Aorta (tissue), 5 donors: ENCODE data around the gene KCND2. TPM values are rescaled to one million over a fixed set of nuclear protein-coding genes. Genes with fewer than 3 reads are reported as not detected.
"Not testable (repeated sequence)": the region's sequence is repeated elsewhere in the genome, so short reads cannot be mapped to it uniquely, and the experiment has no call there.

Experiments used
- ATAC-seq: fragments of 200-7000 bp; cut with Tn5 transposase; one replicate; pipeline ENCODE4 v1.9.1; 2022; ENCODE audit warnings: moderate library complexity; ENCODE audit not compliant: low FRiP score
- DNase-seq, 2 donors: peaks; one replicate each; pipeline ENCODE4 v3.0.0-alpha.2; 2020
- H3K27ac ChIP-seq, 2 donors: one replicate each; pipeline ENCODE4 v1.5.1; 2013; ENCODE audit warnings: low read length in 2 of 2, mild to moderate bottlenecking in 2 of 2, moderate library complexity in 2 of 2, control low read depth in 1 of 2, inconsistent platforms in 1 of 2, low read depth in 1 of 2
- H3K27me3 ChIP-seq, 2 donors: one replicate each; pipeline ENCODE4 v1.6.1; 2013; ENCODE audit warnings: control low read depth in 1 of 2, low read length in 1 of 2, mild to moderate bottlenecking in 1 of 2, moderate library complexity in 1 of 2; ENCODE audit not compliant: insufficient read depth in 2 of 2, control insufficient read depth in 1 of 2
- H3K36me3 ChIP-seq, 2 donors: one replicate each; pipeline ENCODE4 v1.6.1; 2013; ENCODE audit warnings: control low read depth in 1 of 2, low read length in 1 of 2, mild to moderate bottlenecking in 1 of 2; ENCODE audit not compliant: insufficient read depth in 2 of 2, control insufficient read depth in 1 of 2
- H3K4me1 ChIP-seq, 2 donors: one replicate each; pipeline ENCODE4 v1.6.1; 2013; ENCODE audit warnings: low read length in 2 of 2, control low read depth in 1 of 2, mild to moderate bottlenecking in 1 of 2, moderate library complexity in 1 of 2; ENCODE audit not compliant: insufficient read depth in 2 of 2, control insufficient read depth in 1 of 2
- H3K4me3 ChIP-seq, 2 donors: one replicate each; pipeline ENCODE4 v1.5.1; 2013; ENCODE audit warnings: low read length in 2 of 2, control low read depth in 1 of 2, mild to moderate bottlenecking in 1 of 2
- H3K9me3 ChIP-seq: one replicate; pipeline ENCODE4 v1.6.1; 2013; ENCODE audit warnings: mild to moderate bottlenecking, low read length; ENCODE audit not compliant: control insufficient read depth
- WGBS, 2 donors: extraction: QIAGEN DNeasy Blood & Tissue Kit; methylation state at CpG; one replicate each; pipeline ENCODE4 v1.1.7; 2013; 5-methylcytosine and 5-hydroxymethylcytosine counted together
- intact Hi-C, 2 donors: fragments of 100-400 bp; cut with DNase I; formaldehyde crosslinking; loops; one replicate each; pipeline versions ENCODE4 v1.14.2 to v1.15.0; 2022
- polyA plus RNA-seq, 2 donors: library from polyadenylated mRNA; stranded (reverse); fragments of 200-250 nt; gene quantifications; one replicate each; pipeline ENCODE4 v1.2.3, GENCODE V29; 2013
- total RNA-seq, 2 donors: library from RNA; stranded (reverse); fragmentation: NEBNext Ultra II Directional; extraction: Animal tissue kit (Norgen Biotek cat#: 25700); gene quantifications; one replicate each; pipeline ENCODE4 v1.2.1, GENCODE V29; 2021
- donor health status: healthy with polysubstance abuse.
- donor health status: Bipolar disorder and iron deficiency.
- donor health status: DM: no; HTN: no; CAD: no.
- donor health status: DM: no; HTN: no; CAD: no.
- donor health status: DM: yes; HTN: yes; CAD: no.

Gene KCND2
- total and polyA plus RNA-seq, 4 donors: 1.9 to 4.2 TPM; not detected in 2

DNA sequence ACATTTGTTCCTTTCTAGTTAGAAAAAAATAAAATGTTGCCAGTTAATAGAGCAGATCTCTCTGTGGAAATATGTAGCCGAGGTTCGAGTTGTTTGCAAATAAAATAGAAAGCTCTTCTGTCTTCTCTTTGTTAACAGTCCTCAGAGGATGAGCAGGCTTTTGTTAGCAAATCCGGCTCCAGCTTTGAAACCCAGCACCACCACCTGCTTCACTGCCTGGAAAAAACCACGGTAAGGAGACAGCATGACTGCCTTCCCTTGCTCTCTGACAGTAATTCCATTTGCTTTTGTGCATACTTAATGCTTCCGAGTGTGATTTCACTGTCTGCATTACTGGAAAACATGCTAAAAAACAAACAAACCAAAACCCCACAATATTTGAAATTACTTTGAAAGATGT lies 469.4 kb downstream of the KCND2 start:
- no peaks in the 10 kb centered on the region for H3K36me3 ChIP-seq
- no peaks in the 10 kb centered on the region for H3K9me3 ChIP-seq
- 29 to 38% methylated on average over 5 of the region's 5 CpGs for WGBS, 2 donors
- no peak for ATAC-seq
- no peaks in the 10 kb centered on the region for H3K27me3 ChIP-seq
- no peaks in the 10 kb centered on the region for H3K4me1 ChIP-seq
- no peak overlapping the region for H3K27ac ChIP-seq
- H3K4me3 ChIP-seq: no peak overlapping the region
- intact Hi-C loops: no loop called here
- no peak for DNase-seq

GRCh38 chr7:120743128-120743527 lies 470.2 kb downstream of the KCND2 start:
- intact Hi-C loops: no loop called here
- DNase-seq (no peak), ATAC-seq (no peak)
- no peak overlapping the region for H3K4me3 ChIP-seq
- WGBS, 2 donors: 77 to 79% methylated on average over 3 of the region's 3 CpGs
- H3K4me1 ChIP-seq: no peaks in the 10 kb centered on the region
- H3K9me3 ChIP-seq: no peaks in the 10 kb centered on the region
- no peaks in the 10 kb centered on the region for H3K27me3 ChIP-seq
- no peak overlapping the region for H3K27ac ChIP-seq
- no peaks in the 10 kb centered on the region for H3K36me3 ChIP-seq

DNA sequence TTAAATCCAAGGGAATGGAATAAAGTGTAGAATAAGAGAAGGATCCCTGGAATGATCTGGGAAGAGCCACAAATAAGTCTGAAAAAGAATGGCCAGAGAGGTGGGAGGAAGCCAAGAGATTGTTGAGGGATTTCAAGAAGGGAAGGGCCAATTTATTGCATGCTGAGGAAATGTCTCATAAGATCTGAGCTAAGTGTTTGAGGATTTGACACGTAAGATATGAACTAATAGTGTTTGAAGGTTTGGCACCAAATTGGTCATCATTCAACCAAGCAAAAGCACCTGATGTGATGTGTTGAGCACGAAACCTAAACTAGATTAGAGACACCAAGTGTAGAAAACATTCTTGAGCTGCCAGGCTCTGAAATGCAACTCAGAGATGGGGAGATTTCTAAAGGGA lies 487.1 kb downstream of the KCND2 start:
- WGBS, 2 donors: 68 to 71% methylated on average over 2 of the region's 2 CpGs
- no peak for DNase-seq

DNA sequence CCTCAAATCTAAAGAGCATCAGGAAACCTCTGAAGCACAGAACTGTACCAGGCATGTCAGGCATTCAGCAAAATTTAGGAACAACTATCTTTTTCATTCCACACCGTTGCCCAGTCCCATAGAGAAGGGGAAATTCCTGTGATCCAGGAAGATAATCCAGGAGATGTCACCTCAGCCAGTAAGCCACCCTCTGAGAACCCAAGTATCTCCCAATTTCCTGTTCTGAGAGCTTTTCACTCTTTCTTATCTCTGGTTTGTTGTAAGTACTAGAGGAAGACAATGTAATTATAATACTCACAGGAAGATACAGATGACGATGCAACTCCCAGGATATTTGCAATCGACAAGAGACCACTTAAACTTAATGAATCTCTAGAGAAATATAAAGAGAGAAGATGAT lies 487.9 kb downstream of the KCND2 start:
- Histone ChIP-seq H3K36me3 (no peaks in the 10 kb centered on the region), H3K4me1 (no peaks in the 10 kb centered on the region), H3K4me3 (no peak overlapping the region), H3K9me3 (no peaks in the 10 kb centered on the region), H3K27me3 (no peaks in the 10 kb centered on the region), H3K27ac (no peak overlapping the region)
- intact Hi-C loops: no loop called here
- ATAC-seq: no peak
- DNase-seq: no peak
- 81 to 82% methylated on average over 3 of the region's 3 CpGs for WGBS, 2 donors

More for the DNA sequence above, 487.1 kb downstream of the KCND2 start:
- H3K36me3 ChIP-seq: no peaks in the 10 kb centered on the region
- ATAC-seq: no peak
- intact Hi-C loops: no loop called here
- no peaks in the 10 kb centered on the region for H3K27me3 ChIP-seq
- H3K4me3 ChIP-seq: no peak overlapping the region
- no peaks in the 10 kb centered on the region for H3K4me1 ChIP-seq
- no peak overlapping the region for H3K27ac ChIP-seq
- H3K9me3 ChIP-seq: no peaks in the 10 kb centered on the region

GRCh38 chr7:120770206-120770605 lies 497.2 kb downstream of the KCND2 start:
- Histone ChIP-seq H3K9me3 (no peaks in the 10 kb centered on the region), H3K27me3 (no peaks in the 10 kb centered on the region), H3K4me3 (no peak overlapping the region), H3K4me1 (no peaks in the 10 kb centered on the region), H3K36me3 (no peaks in the 10 kb centered on the region), H3K27ac (no peak overlapping the region)
- ATAC-seq (no peak), DNase-seq (no peak)
- intact Hi-C loops: no loop called here
- 65 to 75% methylated on average over 3 of the region's 3 CpGs for WGBS, 2 donors

- ATAC-seq: no peak
- Histone ChIP-seq H3K4me1 (no peaks in the 10 kb centered on the region), H3K36me3 (no peaks in the 10 kb centered on the region), H3K27me3 (no peaks in the 10 kb centered on the region), H3K9me3 (no peaks in the 10 kb centered on the region), H3K27ac (no peak overlapping the region), H3K4me3 (no peak overlapping the region)
- intact Hi-C loops: no loop called here
- no peak for DNase-seq
- 55 to 56% methylated on average over 3 of the region's 3 CpGs for WGBS, 2 donors
Measured at GRCh38 chr7:120774481-120774880, 501.5 kb downstream of the KCND2 start.

DNA sequence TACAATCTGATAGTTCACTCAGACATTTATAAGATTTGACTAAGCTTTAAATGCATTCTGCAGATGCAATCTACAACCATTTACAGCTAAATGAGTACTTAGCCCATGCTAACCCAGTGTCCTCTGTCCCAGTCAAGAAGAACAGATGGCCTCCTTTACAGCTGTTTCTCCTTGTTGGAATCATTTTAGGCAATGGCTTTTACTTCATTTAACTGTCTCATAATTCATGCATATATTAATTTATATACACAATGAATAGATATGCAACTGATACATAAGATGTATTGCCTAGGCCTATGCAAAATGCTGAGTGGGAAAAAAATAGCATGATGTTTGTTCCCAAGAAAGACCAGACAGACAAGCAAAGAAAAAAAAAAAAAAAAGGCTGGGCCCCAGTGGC lies 502.8 kb downstream of the KCND2 start:
- no peak overlapping the region for H3K4me3 ChIP-seq
- no peaks in the 10 kb centered on the region for H3K4me1 ChIP-seq
- no peaks in the 10 kb centered on the region for H3K9me3 ChIP-seq
- H3K27me3 ChIP-seq: no peaks in the 10 kb centered on the region
- ATAC-seq (no peak), DNase-seq (no peak)
- intact Hi-C loops: no loop called here
- H3K27ac ChIP-seq: no peak overlapping the region
- no peaks in the 10 kb centered on the region for H3K36me3 ChIP-seq

DNA sequence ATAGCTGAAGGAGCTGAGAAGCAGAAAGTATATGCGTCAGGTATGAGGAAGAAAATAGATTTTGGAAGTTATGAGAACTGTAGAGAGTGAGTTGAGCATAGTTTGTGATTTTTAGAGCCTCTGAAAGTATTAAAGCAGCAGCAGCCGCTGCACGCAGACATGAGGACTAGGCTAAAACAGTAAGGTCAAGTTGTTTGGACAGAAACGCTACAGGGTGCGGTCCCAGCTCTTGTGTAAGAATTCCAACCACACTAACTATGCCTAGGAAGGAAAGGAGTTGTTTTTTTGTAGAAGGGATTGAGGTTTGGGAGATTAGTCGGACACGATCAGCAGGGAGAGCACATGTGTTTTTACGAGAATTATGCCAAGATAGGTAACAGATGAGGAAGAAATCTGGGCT lies 506.1 kb downstream of the KCND2 start:
- intact Hi-C loops: not testable (repeated sequence)

GRCh38 chr7:120780451-120780850 lies 507.5 kb downstream of the KCND2 start:
- 83 to 85% methylated on average over 7 of the region's 7 CpGs for WGBS, 2 donors
- DNase-seq, H3K9me3 ChIP-seq, ATAC-seq, H3K27me3 ChIP-seq, H3K4me1 ChIP-seq, H3K4me3 ChIP-seq, H3K27ac ChIP-seq, H3K36me3 ChIP-seq, intact Hi-C loops: not testable (repeated sequence)

More for the DNA sequence above, 506.1 kb downstream of the KCND2 start:
- H3K27me3 ChIP-seq, ATAC-seq, H3K36me3 ChIP-seq, DNase-seq, H3K4me1 ChIP-seq, H3K4me3 ChIP-seq, H3K9me3 ChIP-seq, H3K27ac ChIP-seq: not testable (repeated sequence)
- WGBS, 2 donors: 83 to 93% methylated on average over 8 of the region's 8 CpGs
